ENCODE results near the gene PPEF2.

- TF ChIP-seq ZNF687 (IDR thresholded peaks at IDR 0.05) (no peak), CTCF (IDR thresholded peaks at IDR 0.05 in 2 of 3, conservative IDR thresholded peaks at IDR 0.05 in 1 of 3; ENCODE audit: control insufficient read depth in 2 of 3, extremely low read depth in 1 of 3, insufficient read depth in 1 of 3, low read depth in 3 of 3, low read length in 3 of 3) (no peak), SRF (IDR thresholded peaks at IDR 0.05; ENCODE audit: low read depth in 2 of 2, low read length in 2 of 2) (no peak), POLR2A (IDR thresholded peaks at IDR 0.05; ENCODE audit: low read depth, low read length) (no peak), MXI1 (IDR thresholded peaks at IDR 0.05; ENCODE audit: low read depth, low read length) (no peak), YY1 (IDR thresholded peaks at IDR 0.05; ENCODE audit: low read depth, low read length) (no peak), TCF3 (IDR thresholded peaks at IDR 0.05; ENCODE audit: borderline replicate concordance, insufficient read depth, low read depth, low read length) (no peak), NFXL1 (IDR thresholded peaks at IDR 0.05; ENCODE audit: borderline replicate concordance) (no peak), MAX (IDR thresholded peaks at IDR 0.05; ENCODE audit: low read depth, low read length) (no peak), ZNF217 (IDR thresholded peaks at IDR 0.05) (no peak), NRF1 (conservative IDR thresholded peaks at IDR 0.05; ENCODE audit: low read depth, low read length) (no peak), REST (IDR thresholded peaks at IDR 0.05; ENCODE audit: low read depth, low read length) (no peak)
Measured at GRCh38 chr4:75820676-75821075, 81.6 kb downstream of the PPEF2 start.

Measured in GM12878 (cell line).